Astrocyte of the cerebellum (primary cell): ENCODE measurements around the gene SRF.

Experiments used
- DNase-seq: peaks from one replicate; pipeline ENCODE4 v3.0.0-alpha.2; 2011; ENCODE audit warnings: low read depth
- H3K4me3 ChIP-seq: 2 replicates; pipeline ENCODE4 v1.5.1; 2011; ENCODE audit warnings: mild to moderate bottlenecking, low read depth, low read length, moderate library complexity
- in situ Hi-C: cut with HindIII; loops from 2 replicates; pipeline ENCODE4 v1.10.0; 2017; ENCODE audit warnings: low sequenced_read_pairs
- TF ChIP-seq, protein P1 (sequence below): IDR thresholded peaks from 2 replicates; pipeline ENCODE4 v1.5.1; 2012; ENCODE audit warnings: low read length, low read depth, moderate library complexity, mild to moderate bottlenecking; ENCODE audit errors: missing control alignments

The SRF gene

DNA sequence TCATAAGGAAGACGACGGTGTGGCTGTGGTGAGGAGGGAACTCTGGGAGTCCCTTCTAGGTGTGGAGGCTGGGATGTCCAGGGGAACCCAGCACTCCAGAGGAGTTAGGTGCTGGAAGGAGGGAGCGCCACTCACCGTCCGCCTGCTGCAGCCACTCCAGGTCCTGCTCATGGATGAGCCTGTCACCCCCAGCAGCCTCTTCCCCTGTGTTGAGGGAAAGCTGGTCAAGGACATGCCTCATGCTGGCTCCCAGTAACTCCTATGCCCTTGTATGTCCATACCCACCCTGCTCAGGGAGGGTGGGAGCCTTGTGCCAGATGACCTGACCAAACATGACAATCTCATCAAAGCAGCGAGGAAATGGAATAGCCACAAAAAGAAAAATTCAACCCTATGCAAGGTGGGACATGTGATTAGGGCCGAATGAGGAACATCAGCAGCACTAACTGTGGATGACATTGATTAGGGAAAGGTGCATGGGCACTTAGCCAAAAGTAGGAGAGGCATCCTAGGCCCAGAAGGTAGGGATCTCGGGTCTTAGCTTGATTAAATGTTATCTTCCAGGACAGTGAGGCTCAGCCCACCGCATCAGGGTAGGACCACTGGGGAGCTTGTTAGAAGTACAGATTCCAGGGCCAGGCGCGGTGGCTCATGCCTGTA is 55.3 kb downstream of the SRF start:
- no peak for DNase-seq
- in situ Hi-C loops: no loop called here
- TF ChIP-seq, protein P1, sequence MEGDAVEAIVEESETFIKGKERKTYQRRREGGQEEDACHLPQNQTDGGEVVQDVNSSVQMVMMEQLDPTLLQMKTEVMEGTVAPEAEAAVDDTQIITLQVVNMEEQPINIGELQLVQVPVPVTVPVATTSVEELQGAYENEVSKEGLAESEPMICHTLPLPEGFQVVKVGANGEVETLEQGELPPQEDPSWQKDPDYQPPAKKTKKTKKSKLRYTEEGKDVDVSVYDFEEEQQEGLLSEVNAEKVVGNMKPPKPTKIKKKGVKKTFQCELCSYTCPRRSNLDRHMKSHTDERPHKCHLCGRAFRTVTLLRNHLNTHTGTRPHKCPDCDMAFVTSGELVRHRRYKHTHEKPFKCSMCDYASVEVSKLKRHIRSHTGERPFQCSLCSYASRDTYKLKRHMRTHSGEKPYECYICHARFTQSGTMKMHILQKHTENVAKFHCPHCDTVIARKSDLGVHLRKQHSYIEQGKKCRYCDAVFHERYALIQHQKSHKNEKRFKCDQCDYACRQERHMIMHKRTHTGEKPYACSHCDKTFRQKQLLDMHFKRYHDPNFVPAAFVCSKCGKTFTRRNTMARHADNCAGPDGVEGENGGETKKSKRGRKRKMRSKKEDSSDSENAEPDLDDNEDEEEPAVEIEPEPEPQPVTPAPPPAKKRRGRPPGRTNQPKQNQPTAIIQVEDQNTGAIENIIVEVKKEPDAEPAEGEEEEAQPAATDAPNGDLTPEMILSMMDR: no peak
- no peak overlapping the region for H3K4me3 ChIP-seq

DNA sequence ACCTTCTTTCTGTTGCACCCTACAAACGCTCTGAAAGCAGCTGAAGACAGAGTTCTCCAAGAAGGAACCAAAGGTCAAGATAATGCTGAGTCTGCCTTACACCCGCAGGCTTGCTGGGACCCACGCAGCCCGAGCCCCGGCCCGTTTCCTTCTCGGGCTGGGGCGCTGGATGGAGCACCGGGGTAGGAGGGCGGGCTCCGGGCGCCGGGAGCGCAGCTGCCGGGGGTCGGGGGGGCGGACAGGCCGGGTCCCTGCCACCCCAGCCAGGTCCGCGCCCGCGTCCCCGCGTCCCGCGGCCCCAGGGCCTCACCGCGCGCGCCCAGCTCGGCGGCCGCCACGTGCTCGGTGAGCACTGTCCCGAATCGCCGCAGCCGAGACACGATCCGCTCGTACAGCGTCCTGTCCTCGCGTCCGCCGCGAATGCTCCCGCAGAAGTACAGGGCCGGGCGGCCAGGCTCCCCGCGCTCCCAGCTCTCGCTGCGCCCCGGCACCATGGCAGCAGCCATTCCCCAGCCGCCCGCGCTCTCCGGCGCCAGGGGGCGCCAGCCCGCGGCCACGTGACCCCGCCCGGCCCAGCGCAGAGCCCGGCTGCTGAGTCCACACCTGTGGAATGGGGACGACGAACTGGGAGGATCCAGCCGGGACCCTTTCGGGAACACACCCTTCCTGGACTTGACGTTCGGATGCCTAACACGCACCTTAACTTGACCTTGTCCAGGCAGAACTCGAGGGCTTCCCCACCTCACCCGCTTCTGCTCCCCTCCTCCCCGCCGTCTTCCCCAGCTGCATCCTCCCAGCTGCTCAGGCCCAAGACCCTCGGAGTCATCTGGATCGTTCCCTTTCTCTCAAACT is 58.1 kb downstream of the SRF start, which contains the start of gene DNPH1:
DNPH1 (minus strand) TSS at position 531 of the 852 bp plus-strand sequence; CDS start at position 506, 25 bp downstream.
- peak within 1 kb of the TSS; percentile 52 for H3K4me3 ChIP-seq
- peak; percentile 13 for DNase-seq
- TF ChIP-seq, protein P1: peak; percentile 67
- in situ Hi-C loops: no loop called here

DNA sequence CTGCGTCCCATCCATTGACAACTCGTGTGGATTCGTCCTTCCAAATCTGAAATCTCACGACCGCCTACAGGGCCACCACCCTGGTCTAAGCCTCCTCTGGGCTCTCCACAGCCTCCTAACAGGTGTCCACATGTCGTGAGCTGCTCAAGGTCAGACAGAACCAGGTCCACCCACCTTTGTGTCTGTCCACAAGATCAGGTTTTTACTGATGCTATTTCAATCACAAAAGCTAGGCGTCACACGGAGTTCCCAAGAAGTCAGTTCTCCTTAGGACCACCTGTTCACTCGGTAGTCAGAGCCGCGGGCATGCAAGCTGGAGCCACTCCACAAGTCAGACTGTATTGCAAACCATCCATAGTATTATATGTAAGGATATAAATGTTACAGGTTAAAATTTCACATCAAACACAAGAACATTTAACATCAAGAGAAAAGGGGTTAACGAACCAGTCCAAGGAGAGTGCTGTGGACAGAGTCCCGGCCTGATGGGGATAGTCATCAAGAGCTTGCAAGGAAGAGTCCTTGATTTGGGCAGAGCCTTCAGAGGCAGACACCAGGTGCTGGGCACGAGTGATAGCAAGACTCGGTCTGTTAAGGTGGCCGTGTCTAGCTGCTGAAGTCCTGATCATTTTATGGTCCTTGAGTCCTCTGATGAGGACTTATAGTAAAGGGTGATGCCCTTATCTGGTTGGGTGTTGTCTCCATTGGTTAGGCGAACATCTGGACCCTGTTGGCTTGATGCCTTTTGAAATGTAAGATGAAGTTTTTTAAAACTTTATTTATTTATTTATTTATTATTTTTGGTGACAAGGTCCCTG is 58.9 kb downstream of the SRF start:
- peak overlapping the region; percentile 52 for H3K4me3 ChIP-seq
- in situ Hi-C loops: no loop called here
- DNase-seq: no peak
- TF ChIP-seq, protein P1: no peak

DNA sequence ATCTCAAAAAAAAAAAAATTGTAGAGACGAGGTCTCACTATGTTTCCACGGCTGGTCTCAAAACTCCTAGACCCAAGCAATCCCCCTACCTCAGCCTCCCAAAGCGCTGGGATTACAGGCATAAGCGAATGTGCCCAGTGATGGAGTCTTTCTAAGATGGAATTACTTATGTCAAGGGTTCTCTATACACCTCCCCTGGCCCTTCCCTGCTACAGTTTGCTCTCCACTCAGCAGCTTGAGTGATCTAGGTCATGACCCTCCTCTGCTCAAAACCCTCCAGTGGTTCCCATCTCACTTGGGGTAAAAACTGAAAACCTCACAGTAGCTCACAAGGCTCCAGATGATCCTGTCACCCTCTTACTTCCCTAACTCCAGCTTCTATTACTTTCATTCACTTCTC is 60.0 kb downstream of the SRF start:
- TF ChIP-seq, protein P1: no peak
- no peak overlapping the region for H3K4me3 ChIP-seq
- DNase-seq: no peak
- in situ Hi-C loops: no loop called here
